ENCODE results near the gene TOMM40. TPM values are rescaled to one million over a fixed set of nuclear protein-coding genes. Genes with fewer than 3 reads are reported as not detected.
A peak's percentile ranks its signal among the peaks of the same experiment; 100 is the strongest.
"Not testable (repeated sequence)": the region's sequence is repeated elsewhere in the genome, so short reads cannot be mapped to it uniquely, and the experiment has no call there.

Gene TOMM40
- total and polyA plus RNA-seq, 2 of the 13 experiments (the other 11 are each of a cell fraction or from before 2014, with no cell fraction given) = 72.0 to 110 TPM

GRCh38 chr19:44912854-44913253, 21.8 kb downstream of the TOMM40 start (continued):
- 0 out of 2 replicates have a peak, but pooled peaks have one; percentile 39 for TF ChIP-seq TFDP2 (CRISPR knock-in tag; IDR thresholded peaks at IDR 0.05)
- peak; percentile 91 for TF ChIP-seq BCL6 (CRISPR knock-in tag; IDR thresholded peaks at IDR 0.05)
- no peak for TF ChIP-seq ZNF550 (CRISPR knock-in tag; IDR thresholded peaks at IDR 0.05; ENCODE audit: borderline replicate concordance)
- TF ChIP-seq, protein P1, sequence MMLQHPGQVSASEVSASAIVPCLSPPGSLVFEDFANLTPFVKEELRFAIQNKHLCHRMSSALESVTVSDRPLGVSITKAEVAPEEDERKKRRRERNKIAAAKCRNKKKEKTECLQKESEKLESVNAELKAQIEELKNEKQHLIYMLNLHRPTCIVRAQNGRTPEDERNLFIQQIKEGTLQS (CRISPR knock-in tag; IDR thresholded peaks at IDR 0.05) = no peak
- TF ChIP-seq FIP1L1 (IDR thresholded peaks at IDR 0.05; ENCODE audit: borderline replicate concordance, insufficient read depth, low read depth, low read length) = no peak
- TF ChIP-seq KLF6 (CRISPR knock-in tag; IDR thresholded peaks at IDR 0.05) = 0 out of 2 replicates have a peak, but pooled peaks have one; percentile 19
- TF ChIP-seq ZNF614 (CRISPR knock-in tag; IDR thresholded peaks at IDR 0.05; ENCODE audit: borderline replicate concordance) = 0 out of 2 replicates have a peak, but pooled peaks have one; percentile 22
- TF ChIP-seq SALL2 (CRISPR knock-in tag; IDR thresholded peaks at IDR 0.05) = no peak

DNA sequence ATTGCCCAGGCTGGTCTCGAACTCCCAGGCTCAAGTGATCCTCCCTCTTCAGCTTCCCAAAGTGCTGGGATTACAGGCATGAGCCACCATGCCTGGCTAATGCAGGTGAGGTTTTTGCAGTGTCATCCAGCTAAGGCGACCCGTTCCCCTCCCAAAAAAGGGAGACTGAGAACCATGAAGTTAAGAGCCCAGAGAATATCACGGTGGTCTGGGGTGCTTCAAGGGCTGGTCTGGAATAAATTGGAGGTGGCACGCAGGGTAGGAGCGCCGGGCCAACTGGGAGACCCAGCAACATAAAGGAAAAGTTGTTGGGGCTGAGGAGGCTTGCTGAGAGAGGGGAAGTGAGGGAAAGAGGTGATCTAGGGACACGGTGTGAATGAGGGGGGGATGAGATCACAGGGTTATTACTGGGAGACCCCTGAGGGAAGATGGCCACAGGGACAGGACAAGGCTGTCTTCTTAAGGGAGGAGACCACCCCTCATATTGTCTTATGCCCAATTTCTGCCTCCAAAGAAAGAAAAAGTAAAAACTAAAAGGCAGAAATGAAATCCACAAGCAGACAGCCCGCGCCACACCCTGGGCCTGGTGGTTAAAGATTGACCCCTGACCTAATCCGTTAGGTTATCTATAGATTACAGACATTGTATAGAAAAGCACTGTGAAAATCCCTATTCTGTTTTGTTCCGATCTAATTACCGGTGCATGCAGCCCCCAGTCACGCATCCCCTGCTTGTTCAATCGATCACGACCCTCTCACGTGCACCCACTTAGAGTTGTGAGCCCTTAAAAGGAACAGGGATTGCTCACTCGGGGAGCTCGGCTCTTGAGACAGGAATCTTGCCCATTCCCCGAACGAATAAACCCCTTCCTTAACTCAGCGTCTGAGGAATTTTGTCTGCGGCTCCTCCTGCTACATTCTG, 22.7 kb downstream of the TOMM40 start:
- peak overlapping the region; percentile 88 for H3K27ac ChIP-seq (ENCODE audit: extremely low read length, insufficient read depth, low read length)
- H3K9ac ChIP-seq (ENCODE audit: insufficient read depth, low read depth, low read length) = peak overlapping the region; percentile 84
- H3K36me3 ChIP-seq (replicated peaks in 1 of 2; ENCODE audit: control insufficient read depth in 1 of 2, insufficient read depth in 2 of 2, low read length in 2 of 2); H4K20me1 ChIP-seq (ENCODE audit: insufficient read depth, low read length); DNase-seq (ENCODE audit: low spot score); BruUV-seq (replicated peaks); FAIRE-seq; intact Hi-C loops (cut with micrococcal nuclease; ENCODE audit: unreplicated experiment); H3K9me3 ChIP-seq (ENCODE audit: low read length); CTCF ChIA-PET (ENCODE audit: low intra/inter-chr PET ratio, low total read pairs); H3K27me3 ChIP-seq (ENCODE audit: control insufficient read depth in 1 of 2, insufficient read depth in 2 of 2, low read length in 2 of 2); H2AFZ ChIP-seq (ENCODE audit: low read length): not testable (repeated sequence)
- peaks cover 66% of the 10 kb centered on the region for H3K4me1 ChIP-seq (ENCODE audit: insufficient read depth, low read length)
- WGBS (ENCODE audit: low lambda C conversion rate) = under 1% methylated on average over 23 of the region's 23 CpGs
- peaks cover 19% of the 10 kb centered on the region for H3K79me2 ChIP-seq (ENCODE audit: insufficient read depth, low read length)
- H3K4me3 ChIP-seq (replicated peaks in 1 of 3; ENCODE audit: insufficient read depth in 1 of 3, low read depth in 2 of 3, low read length in 3 of 3) = peak overlapping the region; percentile 53 to 77 (median 60)
- peak overlapping the region; percentile 74 for H3K4me2 ChIP-seq (ENCODE audit: low read depth, low read length)
- in situ Hi-C loops (cut with HindIII; ENCODE audit: extremely low pct_ligation_motif_present, low pct_unique_long_range_greater_than_20kb) = loop anchor here (5.0 kb wide), 1 partner anchor 34 kb away; the partner anchor contains the start of gene APOC2
- ATAC-seq = peak; percentile 5; the same call in 2 of the 3 replicates
- POLR2A ChIA-PET = interaction anchor here (0.6 to 14.7 kb wide), 15 partner anchors 9 to 62 kb away, joined by 3 to 317 read pairs (median 7); partner anchors contain the start of genes APOC2, APOE, CLPTM1 and TOMM40
- TF ChIP-seq NR2F6 (IDR thresholded peaks at IDR 0.05) (peak; percentile 74), NR2F6 (CRISPR knock-in tag; IDR thresholded peaks at IDR 0.05) (peak; percentile 48; the same call in 1 of the 2 replicates), SPEN (CRISPR knock-in tag; IDR thresholded peaks at IDR 0.05; ENCODE audit: low read depth) (peak; percentile 21; the same call in 1 of the 2 replicates), PAXIP1 (CRISPR knock-in tag; conservative IDR thresholded peaks at IDR 0.05) (peak; percentile 33; the same call in 1 of the 2 replicates), ZKSCAN5 (CRISPR knock-in tag; IDR thresholded peaks at IDR 0.05) (peak; percentile 60; the same call in 1 of the 2 replicates)

All from HepG2 (cell line).